Measurements from ENCODE around the gene TMIE. TPM values are rescaled to one million over a fixed set of nuclear protein-coding genes. Genes with fewer than 3 reads are reported as not detected.

TMIE gene
- total RNA-seq, 1 donor from 2014 or later: 0.44 TPM

DNA sequence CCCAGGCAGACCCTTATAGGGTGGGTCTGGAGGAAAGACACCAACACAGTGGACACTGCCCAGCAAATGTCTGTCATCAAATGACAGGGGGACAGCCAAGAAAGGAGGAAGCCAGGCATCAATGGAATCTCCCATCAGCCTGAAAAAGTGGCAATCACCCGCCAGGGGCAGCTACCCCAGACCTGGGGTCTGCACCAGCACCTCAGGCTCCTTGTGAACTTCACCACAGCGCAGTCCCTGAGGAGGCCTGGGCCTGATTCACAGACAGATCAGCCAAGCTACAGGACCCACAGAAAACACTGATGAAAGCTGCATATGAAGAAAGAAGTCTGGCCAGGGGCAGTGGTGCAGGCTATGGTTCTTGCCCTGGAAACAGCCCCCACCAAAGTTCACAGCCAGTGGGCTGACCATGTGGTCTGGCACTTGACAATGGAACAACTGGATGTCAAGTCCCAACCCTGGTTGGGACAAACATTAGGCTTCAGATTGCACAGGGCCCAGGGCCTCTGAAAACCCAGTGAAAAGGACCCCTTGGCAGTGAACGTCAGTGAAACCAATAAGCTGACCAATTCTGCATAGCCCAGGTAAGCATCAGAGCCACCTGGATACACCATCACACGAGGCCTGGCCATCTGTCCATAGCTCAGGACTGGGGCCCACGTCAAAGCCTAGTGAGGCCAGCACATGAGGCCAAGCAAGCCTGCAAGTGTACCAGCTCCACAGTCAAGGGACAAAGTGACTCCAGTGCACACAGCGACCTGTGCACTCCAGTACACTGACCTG is 36.8 kb upstream of the TMIE start:
- intact Hi-C loops (cut with micrococcal nuclease): no loop called here
- DNase-seq (no peak), ATAC-seq (ENCODE audit: low read depth) (no peak)
- ChIA-PET POLR2A (no interaction called here), CTCF (interaction anchor here (1.3 kb wide), 1 partner anchor 230 kb away, joined by 3 read pairs; no protein-coding TSS in a partner anchor)
- no peak overlapping the region for H3K27ac Mint-ChIP-seq
- H3K36me3 Mint-ChIP-seq (ENCODE audit: low read depth): no peaks in the 10 kb centered on the region
- peaks cover 16% of the 10 kb centered on the region for H3K27me3 Mint-ChIP-seq
- H3K4me3 Mint-ChIP-seq: no peak overlapping the region
- peaks cover 8% of the 10 kb centered on the region for H3K4me1 Mint-ChIP-seq
- H3K9me3 Mint-ChIP-seq: no peaks in the 10 kb centered on the region
- TF ChIP-seq, protein P1, sequence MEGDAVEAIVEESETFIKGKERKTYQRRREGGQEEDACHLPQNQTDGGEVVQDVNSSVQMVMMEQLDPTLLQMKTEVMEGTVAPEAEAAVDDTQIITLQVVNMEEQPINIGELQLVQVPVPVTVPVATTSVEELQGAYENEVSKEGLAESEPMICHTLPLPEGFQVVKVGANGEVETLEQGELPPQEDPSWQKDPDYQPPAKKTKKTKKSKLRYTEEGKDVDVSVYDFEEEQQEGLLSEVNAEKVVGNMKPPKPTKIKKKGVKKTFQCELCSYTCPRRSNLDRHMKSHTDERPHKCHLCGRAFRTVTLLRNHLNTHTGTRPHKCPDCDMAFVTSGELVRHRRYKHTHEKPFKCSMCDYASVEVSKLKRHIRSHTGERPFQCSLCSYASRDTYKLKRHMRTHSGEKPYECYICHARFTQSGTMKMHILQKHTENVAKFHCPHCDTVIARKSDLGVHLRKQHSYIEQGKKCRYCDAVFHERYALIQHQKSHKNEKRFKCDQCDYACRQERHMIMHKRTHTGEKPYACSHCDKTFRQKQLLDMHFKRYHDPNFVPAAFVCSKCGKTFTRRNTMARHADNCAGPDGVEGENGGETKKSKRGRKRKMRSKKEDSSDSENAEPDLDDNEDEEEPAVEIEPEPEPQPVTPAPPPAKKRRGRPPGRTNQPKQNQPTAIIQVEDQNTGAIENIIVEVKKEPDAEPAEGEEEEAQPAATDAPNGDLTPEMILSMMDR (IDR thresholded peaks at IDR 0.05): no peak

DNA sequence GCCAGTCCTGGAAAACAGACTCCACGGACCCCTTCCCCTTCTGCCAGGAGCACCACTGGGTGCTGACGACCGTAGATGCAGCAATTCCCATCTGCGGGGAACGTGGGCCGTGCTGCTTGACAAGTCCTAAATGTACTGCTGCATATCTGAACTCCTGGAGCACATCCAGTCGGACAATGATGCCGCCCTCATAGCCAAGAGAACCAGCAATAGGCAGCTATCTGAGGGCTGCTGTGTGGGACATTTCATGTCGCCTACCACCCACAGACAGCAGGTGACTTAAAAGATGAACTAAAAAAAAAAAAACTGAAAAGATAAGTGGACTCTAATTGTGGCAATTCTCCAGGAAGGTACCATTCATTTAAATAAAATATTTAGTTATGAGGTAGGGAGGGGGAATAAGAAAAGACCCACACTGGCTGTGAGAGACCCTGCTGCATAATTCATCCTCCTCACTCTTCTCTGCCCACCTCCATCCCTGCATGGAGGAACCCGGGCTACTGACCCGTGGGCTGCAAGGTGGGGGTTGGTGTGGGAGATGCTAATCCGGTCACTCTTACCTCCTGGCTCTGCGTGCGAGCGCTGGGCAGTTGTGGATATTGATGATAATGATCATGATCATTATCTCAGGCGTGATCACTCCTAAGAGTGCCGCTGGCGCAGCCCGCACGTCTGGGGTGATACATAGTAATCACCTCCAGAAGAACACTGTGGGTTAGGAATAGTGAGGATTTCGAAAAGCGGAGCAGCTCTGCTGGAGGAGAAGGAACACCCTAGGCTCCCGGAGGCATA is 36.0 kb upstream of the TMIE start:
- POLR2A ChIA-PET: no interaction called here
- Mint-ChIP-seq H3K36me3 (ENCODE audit: low read depth) (no peaks in the 10 kb centered on the region), H3K27me3 (peaks cover 14% of the 10 kb centered on the region), H3K27ac (no peak overlapping the region), H3K4me1 (peaks cover 8% of the 10 kb centered on the region), H3K9me3 (no peaks in the 10 kb centered on the region), H3K4me3 (no peak overlapping the region)
- no peak for ATAC-seq (ENCODE audit: low read depth)
- CTCF ChIA-PET: no interaction called here
- TF ChIP-seq, protein P1 (IDR thresholded peaks at IDR 0.05): no peak
- intact Hi-C loops (cut with micrococcal nuclease): no loop called here
- DNase-seq: no peak

DNA sequence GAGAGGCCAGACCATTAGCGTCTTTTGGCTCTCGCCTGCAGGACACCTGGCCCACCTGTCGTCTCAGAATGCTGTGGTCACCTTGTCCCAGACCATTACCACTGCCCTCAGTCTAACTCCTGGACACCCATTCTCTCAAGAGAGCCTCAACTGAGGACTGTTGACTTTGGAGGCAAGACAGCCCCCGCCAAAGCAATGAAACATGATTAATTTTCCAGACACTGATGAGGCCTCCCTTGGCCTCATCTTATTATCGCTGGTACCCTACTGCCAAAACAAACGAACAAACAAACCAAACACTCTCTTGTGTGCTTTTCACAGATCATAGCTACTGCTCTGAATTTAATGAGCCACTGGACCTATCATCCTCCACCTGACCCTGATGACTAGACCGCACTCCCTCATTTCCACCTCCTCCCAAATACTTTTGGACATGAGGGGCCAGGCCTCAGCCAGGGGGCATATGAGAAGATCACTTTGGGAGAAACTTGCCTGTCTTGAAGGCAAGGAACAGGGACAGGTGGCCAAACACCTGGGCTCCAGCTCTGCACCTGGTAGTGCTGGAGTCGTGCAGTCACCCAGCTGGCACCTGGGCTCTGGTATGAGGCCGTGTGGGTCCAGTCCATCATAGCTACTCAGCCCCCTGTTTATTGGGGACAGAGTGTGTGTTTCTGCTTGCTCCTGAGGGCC is 35.3 kb upstream of the TMIE start:
- TF ChIP-seq, protein P1 (IDR thresholded peaks at IDR 0.05): no peak
- ATAC-seq (ENCODE audit: low read depth): no peak
- intact Hi-C loops (cut with micrococcal nuclease): no loop called here
- Mint-ChIP-seq H3K9me3 (no peaks in the 10 kb centered on the region), H3K36me3 (ENCODE audit: low read depth) (no peaks in the 10 kb centered on the region), H3K27ac (no peak overlapping the region), H3K4me3 (no peak overlapping the region), H3K27me3 (peaks cover 14% of the 10 kb centered on the region), H3K4me1 (peaks cover 2% of the 10 kb centered on the region)
- ChIA-PET POLR2A (no interaction called here), CTCF (no interaction called here)
- no peak for DNase-seq

DNA sequence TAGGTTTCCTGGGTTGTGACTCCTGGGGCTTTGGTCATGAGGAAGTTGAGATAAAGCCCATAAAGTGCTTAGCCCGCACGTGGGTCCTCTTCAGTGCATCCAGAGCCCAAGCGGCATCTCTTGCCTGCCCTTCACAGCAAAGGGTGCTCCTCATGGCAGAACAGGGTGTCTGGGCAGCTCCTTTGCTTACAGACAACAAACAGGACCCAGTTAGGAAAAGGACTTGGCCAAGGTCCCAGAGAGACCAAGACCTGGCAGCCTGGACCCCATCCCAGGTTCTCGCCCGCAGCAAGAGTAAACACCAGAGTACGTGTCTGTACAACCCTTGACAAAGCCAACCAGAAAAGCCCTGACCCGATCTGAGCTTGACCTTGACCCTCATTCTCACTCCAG is 34.7 kb upstream of the TMIE start:
- intact Hi-C loops (cut with micrococcal nuclease): no loop called here
- no peak overlapping the region for H3K27ac Mint-ChIP-seq
- H3K27me3 Mint-ChIP-seq: peaks cover 14% of the 10 kb centered on the region
- TF ChIP-seq, protein P1 (IDR thresholded peaks at IDR 0.05): no peak
- no peaks in the 10 kb centered on the region for H3K4me1 Mint-ChIP-seq
- ChIA-PET CTCF (no interaction called here), POLR2A (interaction anchor here (0.6 kb wide), 1 partner anchor 935 kb away, joined by 4 read pairs; no protein-coding TSS in a partner anchor)
- no peaks in the 10 kb centered on the region for H3K36me3 Mint-ChIP-seq (ENCODE audit: low read depth)
- no peak for DNase-seq
- no peak overlapping the region for H3K4me3 Mint-ChIP-seq
- ATAC-seq (ENCODE audit: low read depth): no peak
- H3K9me3 Mint-ChIP-seq: no peaks in the 10 kb centered on the region

All from activated B cell treated with CpG ODN at 0.5 μM for 24 hours (primary cell).